CD4-positive, alpha-beta memory T cell (primary cell): ENCODE data around the gene MYO7A. TPM values are rescaled to one million over a fixed set of nuclear protein-coding genes. Genes with fewer than 3 reads are reported as not detected.

Source experiments
- CTCF ChIA-PET: fragments of 350-600 bp; sonication (Branson Sonifier 250); formaldehyde crosslinking; loops from one replicate; lab custom pipeline; 2021; ENCODE audit warnings: inconsistent platforms; ENCODE audit not compliant: partially characterized antibody; lab: Charles Lee
- POLR2A ChIA-PET: fragments of 350-600 bp; sonication (Branson Sonifier 250); formaldehyde crosslinking; loops from one replicate; lab custom pipeline; 2021; ENCODE audit not compliant: partially characterized antibody; lab: Charles Lee
- DNase-seq, 5 donors: peaks; one replicate each; pipeline versions ENCODE4 v3.0.0 to v3.0.0-alpha.2; 2020 to 2022; ENCODE audit warnings: mixed read lengths in 1 of 5
- H3K27ac ChIP-seq: one replicate; pipeline ENCODE4 v1.7.0; 2013; ENCODE audit warnings: low read depth, low read length
- H3K27me3 ChIP-seq: 2 replicates; pipeline ENCODE4 v1.7.0; 2013; ENCODE audit warnings: mild to moderate bottlenecking, low read length, moderate library complexity; ENCODE audit not compliant: insufficient read depth
- H3K36me3 ChIP-seq: 2 replicates; pipeline ENCODE4 v1.7.0; 2013; ENCODE audit warnings: mild to moderate bottlenecking, low read length, moderate library complexity; ENCODE audit not compliant: insufficient read depth
- H3K4me1 ChIP-seq: 2 replicates; pipeline ENCODE4 v1.7.0; 2013; ENCODE audit warnings: mild to moderate bottlenecking, low read length, moderate library complexity; ENCODE audit not compliant: insufficient read depth
- H3K4me3 ChIP-seq, 2 donors: one replicate each; pipeline ENCODE4 v1.7.0; 2013; ENCODE audit warnings: low read length in 2 of 2, mild to moderate bottlenecking in 1 of 2
- H3K9me3 ChIP-seq, 2 donors: one replicate each; pipeline ENCODE4 v1.7.0; 2013; ENCODE audit warnings: low read length in 2 of 2, control low read depth in 1 of 2; ENCODE audit not compliant: control insufficient read depth in 1 of 2
- H3K27ac Mint-ChIP-seq, 7 donors: one replicate each; pipeline ENCODE4 v1.8.0; 2020 to 2021; ENCODE audit warnings: mixed read lengths in 7 of 7, mild to moderate bottlenecking in 6 of 7, inconsistent platforms in 3 of 7, moderate library complexity in 3 of 7
- H3K27me3 Mint-ChIP-seq, 2 donors: one replicate each; pipeline ENCODE4 v1.8.0; 2020 to 2021; ENCODE audit warnings: mixed read lengths in 2 of 2
- H3K36me3 Mint-ChIP-seq, 2 donors: one replicate each; pipeline ENCODE4 v1.8.0; 2020 to 2021; ENCODE audit warnings: mixed read lengths in 2 of 2, inconsistent platforms in 1 of 2, mild to moderate bottlenecking in 1 of 2
- H3K4me1 Mint-ChIP-seq, 4 donors: one replicate each; pipeline ENCODE4 v1.8.0; 2020 to 2021; ENCODE audit warnings: mixed read lengths in 4 of 4, mild to moderate bottlenecking in 1 of 4
- H3K4me3 Mint-ChIP-seq, 8 donors: one replicate each; pipeline ENCODE4 v1.8.0; 2020 to 2021; ENCODE audit warnings: mixed read lengths in 8 of 8, mild to moderate bottlenecking in 7 of 8, moderate library complexity in 6 of 8, inconsistent platforms in 3 of 8
- H3K9me3 Mint-ChIP-seq, 8 donors: one replicate each; pipeline ENCODE4 v1.8.0; 2020 to 2021; ENCODE audit warnings: mixed read lengths in 8 of 8, mild to moderate bottlenecking in 5 of 8, inconsistent platforms in 3 of 8, moderate library complexity in 1 of 8
- intact Hi-C: fragments of 100-400 bp; cut with micrococcal nuclease; formaldehyde crosslinking; loops from one replicate; pipeline ENCODE4 v1.15.1; 2023
- polyA plus RNA-seq, 2 donors: library from polyadenylated mRNA; unstranded; fragments of 300-500 nt; fragmentation: Illumina TruSeq; gene quantifications; one replicate each; pipeline ENCODE4 v1.2.3, GENCODE V29; 2021
- total RNA-seq, 2 experiments: library from RNA; stranded (reverse); gene quantifications; one replicate each; pipeline ENCODE4 v1.2.3, GENCODE V29; 2021

The MYO7A gene
- total and polyA plus RNA-seq, 4 experiments from 2014 or later: 0.20 to 0.47 (median 0.24) TPM; not detected in 1

GRCh38 chr11:77262803-77263202 lies 134.8 kb downstream of the MYO7A start:
- intact Hi-C loops: no loop called here
- no peak for DNase-seq
- no peaks in the 10 kb centered on the region for H3K9me3 ChIP-seq
- no peak overlapping the region for H3K27ac ChIP-seq
- no peak overlapping the region for H3K4me3 ChIP-seq
- Mint-ChIP-seq H3K4me1 (no peaks in the 10 kb centered on the region), H3K36me3 (no peaks in the 10 kb centered on the region), H3K27ac (no peak overlapping the region), H3K27me3 (peaks cover 14 to 15% of the 10 kb centered on the region in 2 donors), H3K9me3 (peaks cover 2 to 32% (median 20%) of the 10 kb centered on the region in 8 donors), H3K4me3 (no peak overlapping the region)
- H3K36me3 ChIP-seq: no peaks in the 10 kb centered on the region
- ChIA-PET POLR2A (no interaction called here), CTCF (no interaction called here)
- H3K27me3 ChIP-seq: no peaks in the 10 kb centered on the region
- no peaks in the 10 kb centered on the region for H3K4me1 ChIP-seq

Other genes starting within 250 kb of the MYO7A start
- gene B3GNT6, start 93.8 kb upstream of the MYO7A start, total RNA-seq: not detected
- gene B3GNT6, start 93.8 kb upstream of the MYO7A start, polyA plus RNA-seq: not detected
- 1 to 10 TPM; 1.6 to 1.9 TPM for gene CAPN5, start 61.3 kb upstream of the MYO7A start, total RNA-seq
- 1 to 10 TPM; 1.4 to 2.6 TPM for gene CAPN5, start 61.3 kb upstream of the MYO7A start, polyA plus RNA-seq
- gene OMP, start 25.4 kb upstream of the MYO7A start, total RNA-seq: under 1 TPM in 1 of 2 experiments, not detected in 1; 0.79 TPM
- gene OMP, start 25.4 kb upstream of the MYO7A start, polyA plus RNA-seq: not detected
- gene GDPD4, start 173.4 kb downstream of the MYO7A start, total RNA-seq: not detected
- not detected for gene GDPD4, start 173.4 kb downstream of the MYO7A start, polyA plus RNA-seq